Endothelial cell of umbilical vein (primary cell): ENCODE results near the gene UNC45A.
A peak's percentile ranks its signal among the peaks of the same experiment; 100 is the strongest.

Source experiments
- CTCF ChIP-seq, 2 donors: IDR thresholded peaks; 1 replicate in 1 of 2; 2 replicates in 1 of 2; pipeline ENCODE4 v1.5.1; 2011; ENCODE audit warnings: low read length in 2 of 2, mild to moderate bottlenecking in 2 of 2, moderate library complexity in 2 of 2, control low read depth in 1 of 2, inconsistent platforms in 1 of 2, low read depth in 1 of 2; ENCODE audit not compliant: insufficient read depth in 1 of 2; ENCODE audit errors: extremely low read depth in 1 of 2
- EZH2 ChIP-seq: IDR thresholded peaks from 2 replicates; pipeline ENCODE4 v1.6.1; 2012; ENCODE audit warnings: borderline replicate concordance, low read depth, mild to moderate bottlenecking, moderate library complexity, low read length, inconsistent platforms; ENCODE audit not compliant: severe bottlenecking
- JUN ChIP-seq: IDR thresholded peaks from 2 replicates; pipeline ENCODE4 v1.6.1; 2011; ENCODE audit warnings: borderline replicate concordance, low read depth; ENCODE audit not compliant: insufficient read length, insufficient read depth
- POLR2A ChIP-seq: IDR thresholded peaks from 2 replicates; pipeline ENCODE4 v1.6.1; 2012; ENCODE audit warnings: low read depth, mild to moderate bottlenecking, control low read depth, low read length
- POLR2AphosphoS5 ChIP-seq: IDR thresholded peaks from 2 replicates; pipeline ENCODE4 v1.6.1; 2012; ENCODE audit warnings: low read depth, mild to moderate bottlenecking, control low read depth, low read length, moderate library complexity; ENCODE audit not compliant: insufficient read depth

GRCh38 chr15:90956274-90957030, 21.4 kb downstream of the UNC45A start:
- TF ChIP-seq EZH2 (no peak), POLR2A (peak; percentile 13), JUN (no peak), CTCF (IDR thresholded peaks at IDR 0.05; ENCODE audit: extremely low read depth in 1 of 2, insufficient read depth in 1 of 2, low read depth in 1 of 2, low read length in 2 of 2) (peak; percentile 93 to 99), POLR2AphosphoS5 (peak; percentile 44)
